Astrocyte of the spinal cord (primary cell): ENCODE data around the gene GJB2.

Source experiments
- DNase-seq: peaks from one replicate; pipeline ENCODE4 v3.0.0; 2011; ENCODE audit warnings: low read depth, low spot score
- H3K4me3 ChIP-seq: 2 replicates; pipeline ENCODE4 v1.5.1; 2011; ENCODE audit warnings: low read depth, mild to moderate bottlenecking, low read length, moderate library complexity
- CTCF ChIP-seq: IDR thresholded peaks from 2 replicates; pipeline ENCODE4 v1.5.1; 2012; ENCODE audit warnings: low read depth, mild to moderate bottlenecking, low read length, inconsistent platforms
- in situ Hi-C: cut with HindIII; loops from 2 replicates; pipeline ENCODE4 v1.10.0; 2017; ENCODE audit warnings: low sequenced_read_pairs

The GJB2 gene

GRCh38 chr13:20145521-20145920 is 47.2 kb downstream of the GJB2 start:
- no peak for DNase-seq
- in situ Hi-C loops = no loop called here
- no peak for TF ChIP-seq CTCF
- H3K4me3 ChIP-seq = no peak overlapping the region

GRCh38 chr13:20144141-20144850 is 48.4 kb downstream of the GJB2 start:
- in situ Hi-C loops = no loop called here
- no peak for TF ChIP-seq CTCF
- no peak overlapping the region for H3K4me3 ChIP-seq
- no peak for DNase-seq

- DNase-seq = no peak
- no peak overlapping the region for H3K4me3 ChIP-seq
- in situ Hi-C loops = no loop called here
- TF ChIP-seq CTCF = no peak
Measured at GRCh38 chr13:20142927-20143480, 49.7 kb downstream of the GJB2 start.

GRCh38 chr13:20142023-20142926 is 50.5 kb downstream of the GJB2 start:
- in situ Hi-C loops = no loop called here
- DNase-seq = no peak
- H3K4me3 ChIP-seq = no peak overlapping the region
- TF ChIP-seq CTCF = no peak

- no peak for TF ChIP-seq CTCF
- in situ Hi-C loops = no loop called here
- no peak overlapping the region for H3K4me3 ChIP-seq
- no peak for DNase-seq
Measured at GRCh38 chr13:20141238-20142022, 51.3 kb downstream of the GJB2 start.

- in situ Hi-C loops = no loop called here
- no peak overlapping the region for H3K4me3 ChIP-seq
- DNase-seq = no peak
- no peak for TF ChIP-seq CTCF
Measured at GRCh38 chr13:20140487-20140886, 52.3 kb downstream of the GJB2 start.
